GM12873 (cell line): ENCODE data around the gene SYNRG.

Experiments
- TF ChIP-seq, protein P1 (sequence below): IDR thresholded peaks from 2 replicates; pipeline ENCODE4 v1.5.1; 2012; ENCODE audit warnings: low read depth, mild to moderate bottlenecking, moderate library complexity, low read length, control low read depth; ENCODE audit not compliant: insufficient read depth; ENCODE audit errors: missing control alignments

The SYNRG gene

DNA sequence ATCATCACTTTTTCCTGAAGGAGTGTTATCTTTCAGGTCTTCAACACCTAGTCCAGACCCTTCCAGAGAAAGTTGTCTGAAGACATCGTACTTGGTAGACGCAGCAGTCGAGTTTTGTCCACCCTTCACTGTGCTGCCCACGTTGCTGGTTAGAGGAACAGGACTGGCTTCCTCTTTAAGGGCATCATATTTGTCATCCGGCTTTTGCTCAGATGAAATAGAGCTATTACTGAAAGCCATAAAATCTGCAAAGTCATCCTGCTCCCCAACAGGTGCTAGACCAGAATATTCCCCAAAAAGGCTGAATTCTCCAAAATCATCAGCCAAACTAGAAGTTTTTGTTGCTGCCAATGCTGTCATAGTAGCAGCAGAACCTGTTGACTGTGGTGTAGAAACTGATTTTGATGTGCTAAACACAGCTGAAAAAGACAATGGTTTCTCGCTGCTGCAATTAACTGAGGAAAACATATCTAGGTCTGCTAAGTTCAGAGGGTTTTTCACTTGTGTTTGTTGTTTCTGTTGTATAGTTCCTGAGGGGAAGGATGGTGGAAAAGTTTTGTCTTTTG is 55.7 kb downstream of the SYNRG start:
- TF ChIP-seq, protein P1, sequence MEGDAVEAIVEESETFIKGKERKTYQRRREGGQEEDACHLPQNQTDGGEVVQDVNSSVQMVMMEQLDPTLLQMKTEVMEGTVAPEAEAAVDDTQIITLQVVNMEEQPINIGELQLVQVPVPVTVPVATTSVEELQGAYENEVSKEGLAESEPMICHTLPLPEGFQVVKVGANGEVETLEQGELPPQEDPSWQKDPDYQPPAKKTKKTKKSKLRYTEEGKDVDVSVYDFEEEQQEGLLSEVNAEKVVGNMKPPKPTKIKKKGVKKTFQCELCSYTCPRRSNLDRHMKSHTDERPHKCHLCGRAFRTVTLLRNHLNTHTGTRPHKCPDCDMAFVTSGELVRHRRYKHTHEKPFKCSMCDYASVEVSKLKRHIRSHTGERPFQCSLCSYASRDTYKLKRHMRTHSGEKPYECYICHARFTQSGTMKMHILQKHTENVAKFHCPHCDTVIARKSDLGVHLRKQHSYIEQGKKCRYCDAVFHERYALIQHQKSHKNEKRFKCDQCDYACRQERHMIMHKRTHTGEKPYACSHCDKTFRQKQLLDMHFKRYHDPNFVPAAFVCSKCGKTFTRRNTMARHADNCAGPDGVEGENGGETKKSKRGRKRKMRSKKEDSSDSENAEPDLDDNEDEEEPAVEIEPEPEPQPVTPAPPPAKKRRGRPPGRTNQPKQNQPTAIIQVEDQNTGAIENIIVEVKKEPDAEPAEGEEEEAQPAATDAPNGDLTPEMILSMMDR = no peak

DNA sequence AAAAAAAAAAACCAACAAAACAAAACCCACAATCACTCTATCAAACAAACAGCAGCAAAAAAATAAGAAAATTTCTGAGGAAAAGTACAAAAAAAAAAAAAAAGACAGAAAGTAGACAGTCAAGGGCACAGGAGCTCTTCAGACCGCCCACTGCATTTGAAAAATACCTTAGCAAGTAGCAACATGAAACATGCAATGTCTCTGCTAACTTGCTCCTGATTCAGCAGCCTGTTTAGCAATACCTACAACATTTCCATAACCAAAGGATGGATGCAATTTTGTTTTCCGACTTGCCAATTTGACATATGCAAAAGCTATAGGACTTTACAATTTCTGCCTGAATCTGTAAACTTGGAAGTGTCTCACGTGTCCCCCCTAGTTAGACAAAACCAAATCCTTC is 57.4 kb downstream of the SYNRG start:
- TF ChIP-seq, protein P1 = no peak

DNA sequence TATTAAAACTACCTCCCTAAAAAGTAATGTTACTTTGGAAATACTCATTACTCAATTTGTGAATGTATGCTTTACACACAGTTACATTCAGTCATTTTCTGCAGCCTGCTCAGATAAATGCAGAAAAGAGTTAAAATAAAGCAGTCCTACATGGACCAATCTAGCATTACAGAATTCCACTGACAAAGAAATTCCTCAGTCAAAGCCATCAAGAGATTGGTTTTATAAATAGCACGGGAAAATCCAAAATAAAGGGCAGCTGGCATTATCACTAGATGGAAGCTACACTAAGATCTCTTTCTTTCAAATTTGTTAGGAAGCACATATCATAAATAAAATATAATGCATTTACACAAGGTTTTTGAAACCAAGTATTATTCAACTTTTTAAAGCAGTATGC is 61.2 kb downstream of the SYNRG start:
- TF ChIP-seq, protein P1 = no peak

DNA sequence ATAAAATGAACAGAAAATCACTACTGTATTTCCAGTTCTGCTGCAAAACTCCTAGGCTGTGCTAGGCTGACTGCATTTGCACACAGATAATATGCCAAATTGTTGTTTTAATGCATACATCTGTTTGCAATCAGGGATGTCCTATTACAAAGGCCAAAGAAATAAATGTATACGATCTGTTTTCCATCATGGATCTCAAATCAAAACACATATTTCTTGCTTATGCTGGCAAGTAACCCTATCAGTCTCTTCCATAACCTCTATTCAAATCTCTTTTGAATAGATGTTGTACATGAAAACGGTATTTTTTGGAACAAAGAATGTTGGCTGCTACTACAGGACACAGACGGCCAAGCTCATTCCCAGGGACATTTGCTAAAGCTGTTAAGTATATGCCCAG is 62.9 kb downstream of the SYNRG start:
- TF ChIP-seq, protein P1 = no peak

DNA sequence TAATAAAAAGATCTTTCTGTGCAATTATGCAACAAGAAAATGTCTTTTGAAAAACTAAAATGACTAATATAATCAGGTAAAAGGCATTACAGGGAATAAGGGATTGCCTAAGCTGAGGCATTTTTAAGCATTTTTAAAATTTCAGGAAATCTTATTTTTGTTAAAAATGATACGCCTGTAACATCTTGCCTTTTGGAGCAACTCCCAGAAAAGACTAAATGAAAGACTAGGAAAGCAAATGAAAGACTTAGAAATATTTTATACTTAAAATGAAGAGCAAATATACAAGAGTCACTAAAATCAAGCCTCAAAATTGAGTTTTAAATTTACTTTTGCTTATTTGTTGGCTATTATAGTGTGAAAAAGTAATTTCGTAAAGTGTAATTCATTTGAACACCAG is 63.7 kb downstream of the SYNRG start:
- TF ChIP-seq, protein P1 = no peak

DNA sequence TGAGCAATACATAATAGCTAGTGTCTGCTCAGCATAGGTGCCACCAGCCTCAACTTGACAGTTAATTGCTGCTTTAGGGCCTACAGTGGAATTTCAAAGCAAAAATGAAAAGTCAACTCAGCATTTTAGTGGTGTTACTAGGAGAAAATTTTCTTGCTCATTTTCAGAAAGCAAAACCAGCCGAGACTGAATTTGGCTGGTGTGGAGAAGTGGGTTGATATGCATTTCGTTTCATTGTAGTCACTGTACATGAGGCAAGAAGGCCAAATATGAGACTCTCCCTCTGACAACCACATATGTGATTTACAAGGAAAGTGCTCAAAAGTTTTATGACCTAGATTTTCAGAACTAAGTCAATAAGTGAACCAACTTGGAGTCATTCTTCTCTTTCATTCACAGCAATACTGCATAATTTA is 65.6 kb downstream of the SYNRG start:
- TF ChIP-seq, protein P1 = no peak

DNA sequence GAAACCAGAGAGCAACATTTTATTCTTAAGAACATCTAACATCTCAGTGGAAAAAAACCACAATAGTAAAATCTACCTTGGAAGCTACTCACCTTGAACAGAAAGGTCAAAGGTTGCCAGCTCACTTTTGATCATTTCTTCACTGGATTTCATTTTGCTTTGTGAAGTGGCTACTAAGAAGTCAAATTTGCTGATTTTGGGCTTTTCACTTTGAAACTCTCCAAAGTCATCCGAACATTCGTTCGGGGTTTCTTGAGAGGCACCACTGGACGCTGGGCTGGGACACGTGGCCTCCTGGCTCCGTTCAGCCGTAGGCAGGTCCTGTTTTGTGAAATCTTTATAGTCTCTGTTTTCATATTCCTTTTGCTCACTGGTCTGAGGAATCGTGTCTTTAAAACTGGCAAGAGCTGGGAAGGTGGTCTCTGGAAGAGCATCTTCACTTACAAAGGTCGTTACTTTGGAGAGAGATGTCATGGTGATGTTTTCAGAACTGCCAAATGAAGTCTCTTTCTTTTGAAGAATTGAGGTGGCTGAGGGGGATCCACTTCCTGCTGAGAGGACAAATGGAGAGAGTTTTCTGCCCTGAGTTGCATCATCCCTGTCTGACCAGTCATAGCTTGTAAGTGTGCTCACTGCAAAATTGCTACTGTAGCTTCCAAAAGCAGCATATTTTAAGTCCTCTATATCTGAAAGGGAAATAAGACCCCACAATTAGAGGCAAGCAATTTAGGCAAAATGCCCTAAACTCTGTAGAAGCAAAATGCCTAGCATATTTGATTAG is 67.1 kb downstream of the SYNRG start:
- TF ChIP-seq, protein P1 = no peak
